Neural cell (in vitro differentiated cells): ENCODE data around the gene TMEM132E. TPM values are rescaled to one million over a fixed set of nuclear protein-coding genes. Genes with fewer than 3 reads are reported as not detected.
A peak's percentile ranks its signal among the peaks of the same experiment; 100 is the strongest.

Experiments used
- H2AFZ ChIP-seq: fragments of 200-600, 300-800 bp; sonication (generic), shearing (Covaris generic); 2 replicates; pipeline ENCODE4 v1.6.0; 2014; ENCODE audit warnings: low read depth, mild to moderate bottlenecking, antibody characterized with exemption, low read length, moderate library complexity
- H3F3A ChIP-seq: fragments of 200-600 bp; shearing (Covaris generic); 2 replicates; pipeline ENCODE4 v1.6.1; 2016; ENCODE audit warnings: mild to moderate bottlenecking, moderate library complexity, mixed read lengths, antibody characterized with exemption, low read length; ENCODE audit not compliant: insufficient read depth, poor library complexity, severe bottlenecking
- H3K27ac ChIP-seq: fragments of 200-600, 300-800 bp; sonication (generic), shearing (Covaris generic); 2 replicates; pipeline ENCODE4 v1.5.1; 2014; ENCODE audit warnings: mild to moderate bottlenecking, low read length, moderate library complexity
- H3K27me3 ChIP-seq: fragments of 300-800, 200-600 bp; sonication (generic), shearing (Covaris generic); 2 replicates; pipeline ENCODE4 v1.6.0; 2014; ENCODE audit warnings: mild to moderate bottlenecking, low read depth, low read length, moderate library complexity; ENCODE audit not compliant: insufficient read depth
- H3K36me3 ChIP-seq: fragments of 300-800, 200-600 bp; sonication (generic), shearing (Covaris generic); 2 replicates; pipeline ENCODE4 v1.5.1; 2014; ENCODE audit warnings: mild to moderate bottlenecking, antibody characterized with exemption, low read length, moderate library complexity; ENCODE audit not compliant: insufficient read depth
- H3K4me2 ChIP-seq: fragments of 300-800, 200-600 bp; sonication (generic), shearing (Covaris generic); 2 replicates; pipeline ENCODE4 v1.6.0; 2014; ENCODE audit warnings: mild to moderate bottlenecking, low read length
- H3K4me3 ChIP-seq: fragments of 300-800, 200-600 bp; sonication (generic), shearing (Covaris generic); 2 replicates; pipeline ENCODE4 v1.5.1; 2014; ENCODE audit warnings: mild to moderate bottlenecking, low read length, moderate library complexity
- H3K79me2 ChIP-seq: fragments of 200-600 bp; shearing (Covaris generic); replicated peaks from 2 replicates; pipeline ENCODE4 v1.6.0; 2014; ENCODE audit warnings: mild to moderate bottlenecking, low read length, moderate library complexity; ENCODE audit not compliant: insufficient read depth
- H3K9ac ChIP-seq: fragments of 300-800, 200-600 bp; sonication (generic), shearing (Covaris generic); 2 replicates; pipeline ENCODE4 v1.6.1; 2016; ENCODE audit warnings: mild to moderate bottlenecking, low read length, mixed read lengths
- H3K9me2 ChIP-seq: fragments of 200-600 bp; shearing (Covaris generic); 2 replicates; pipeline ENCODE4 v1.6.1; 2016; ENCODE audit warnings: mild to moderate bottlenecking, low read length, mixed read lengths; ENCODE audit not compliant: insufficient read depth
- H3K9me3 ChIP-seq: fragments of 200-600, 300-800 bp; sonication (generic), shearing (Covaris generic); 2 replicates; pipeline ENCODE4 v1.6.1; 2016; ENCODE audit warnings: mild to moderate bottlenecking, mixed run types, low read length, moderate library complexity, mixed read lengths
- H4K20me1 ChIP-seq: fragments of 200-600 bp; shearing (Covaris generic); 2 replicates; pipeline ENCODE4 v1.6.1; 2016; ENCODE audit warnings: mild to moderate bottlenecking, mixed run types; ENCODE audit not compliant: insufficient read depth
- EP300 ChIP-seq: fragments of 450-650 bp; conservative IDR thresholded peaks from 2 replicates; pipeline ENCODE4 v1.6.1; 2014; ENCODE audit warnings: antibody characterized with exemption, mild to moderate bottlenecking, moderate library complexity; ENCODE audit not compliant: poor library complexity, severe bottlenecking
- EZH2 ChIP-seq: fragments of 200-600, 300-800 bp; shearing (Covaris generic), sonication (generic); IDR thresholded peaks from 2 replicates; pipeline ENCODE4 v1.6.1; 2014; ENCODE audit warnings: antibody characterized with exemption, low read length, borderline replicate concordance, mild to moderate bottlenecking; ENCODE audit not compliant: insufficient read depth, poor library complexity, severe bottlenecking
- MXI1 ChIP-seq: fragments of 450-650 bp; conservative IDR thresholded peaks from 2 replicates; pipeline ENCODE4 v1.6.1; 2014; ENCODE audit warnings: antibody characterized with exemption, mild to moderate bottlenecking; ENCODE audit not compliant: poor library complexity, severe bottlenecking
- POLR2AphosphoS5 ChIP-seq: IDR thresholded peaks from 2 replicates; pipeline ENCODE4 v1.6.1; 2012
- RAD21 ChIP-seq: fragments of 450-650 bp; conservative IDR thresholded peaks from 2 replicates; pipeline ENCODE4 v1.6.1; 2014; ENCODE audit warnings: antibody characterized with exemption, mild to moderate bottlenecking, moderate library complexity
- SMC3 ChIP-seq: fragments of 450-650 bp; conservative IDR thresholded peaks from 2 replicates; pipeline ENCODE4 v1.6.1; 2014; ENCODE audit warnings: antibody characterized with exemption, mild to moderate bottlenecking, moderate library complexity; ENCODE audit not compliant: poor library complexity
- TAF1 ChIP-seq: IDR thresholded peaks from 2 replicates; pipeline ENCODE4 v1.6.1; 2012; ENCODE audit warnings: low read depth
- polyA plus RNA-seq: library from polyadenylated mRNA; depleted of rRNA; stranded (reverse); fragments of >200 nt; gene quantifications from 2 replicates; pipeline ENCODE4 v1.2.3, GENCODE V29; 2014
- TF ChIP-seq, protein P1 (sequence below): IDR thresholded peaks from 2 replicates; pipeline ENCODE4 v1.6.1; 2012; ENCODE audit warnings: borderline replicate concordance
- TF ChIP-seq, protein P2 (sequence below): fragments of 450-650 bp; IDR thresholded peaks from 2 replicates; pipeline ENCODE4 v1.5.1; 2014; ENCODE audit warnings: antibody characterized with exemption, mild to moderate bottlenecking, moderate library complexity; ENCODE audit not compliant: poor library complexity, severe bottlenecking

Gene TMEM132E
- polyA plus RNA-seq, 1 donor from 2014 or later, result 1.8 TPM

DNA sequence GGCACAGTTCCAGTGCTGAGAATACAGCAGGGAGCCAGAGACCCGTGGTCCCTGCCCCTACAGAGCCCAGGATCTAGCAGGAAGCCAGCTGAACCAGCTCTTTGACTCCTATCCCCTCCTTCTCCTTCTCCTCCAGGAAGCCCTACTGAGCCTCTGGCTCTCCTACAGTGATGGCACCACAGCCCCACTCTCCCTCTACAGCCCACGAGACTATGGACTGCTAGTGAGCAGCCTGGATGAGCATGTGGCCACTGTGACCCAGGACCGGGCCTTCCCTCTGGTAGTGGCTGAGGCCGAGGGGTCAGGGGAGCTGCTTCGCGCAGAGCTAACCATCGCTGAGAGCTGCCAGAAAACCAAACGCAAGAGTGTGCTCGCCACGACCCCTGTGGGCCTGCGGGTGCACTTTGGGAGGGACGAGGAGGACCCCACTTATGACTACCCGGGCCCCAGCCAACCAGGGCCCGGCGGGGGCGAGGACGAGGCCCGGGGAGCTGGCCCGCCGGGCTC lies 57.7 kb downstream of the TMEM132E start:
- no peak overlapping the region for H3K27ac ChIP-seq
- no peaks in the 10 kb centered on the region for H3K9me3 ChIP-seq
- H3K27me3 ChIP-seq, result no peaks in the 10 kb centered on the region
- no peak overlapping the region for H3K4me2 ChIP-seq
- H4K20me1 ChIP-seq, result no peaks in the 10 kb centered on the region
- no peaks in the 10 kb centered on the region for H3K9me2 ChIP-seq
- H3K9ac ChIP-seq, result no peak overlapping the region
- no peak for TF ChIP-seq SMC3
- TF ChIP-seq POLR2AphosphoS5, result no peak
- no peak for TF ChIP-seq EZH2
- no peak for TF ChIP-seq TAF1
- no peak for TF ChIP-seq RAD21
- TF ChIP-seq EP300, result no peak
- TF ChIP-seq MXI1, result no peak
- TF ChIP-seq, protein P1, sequence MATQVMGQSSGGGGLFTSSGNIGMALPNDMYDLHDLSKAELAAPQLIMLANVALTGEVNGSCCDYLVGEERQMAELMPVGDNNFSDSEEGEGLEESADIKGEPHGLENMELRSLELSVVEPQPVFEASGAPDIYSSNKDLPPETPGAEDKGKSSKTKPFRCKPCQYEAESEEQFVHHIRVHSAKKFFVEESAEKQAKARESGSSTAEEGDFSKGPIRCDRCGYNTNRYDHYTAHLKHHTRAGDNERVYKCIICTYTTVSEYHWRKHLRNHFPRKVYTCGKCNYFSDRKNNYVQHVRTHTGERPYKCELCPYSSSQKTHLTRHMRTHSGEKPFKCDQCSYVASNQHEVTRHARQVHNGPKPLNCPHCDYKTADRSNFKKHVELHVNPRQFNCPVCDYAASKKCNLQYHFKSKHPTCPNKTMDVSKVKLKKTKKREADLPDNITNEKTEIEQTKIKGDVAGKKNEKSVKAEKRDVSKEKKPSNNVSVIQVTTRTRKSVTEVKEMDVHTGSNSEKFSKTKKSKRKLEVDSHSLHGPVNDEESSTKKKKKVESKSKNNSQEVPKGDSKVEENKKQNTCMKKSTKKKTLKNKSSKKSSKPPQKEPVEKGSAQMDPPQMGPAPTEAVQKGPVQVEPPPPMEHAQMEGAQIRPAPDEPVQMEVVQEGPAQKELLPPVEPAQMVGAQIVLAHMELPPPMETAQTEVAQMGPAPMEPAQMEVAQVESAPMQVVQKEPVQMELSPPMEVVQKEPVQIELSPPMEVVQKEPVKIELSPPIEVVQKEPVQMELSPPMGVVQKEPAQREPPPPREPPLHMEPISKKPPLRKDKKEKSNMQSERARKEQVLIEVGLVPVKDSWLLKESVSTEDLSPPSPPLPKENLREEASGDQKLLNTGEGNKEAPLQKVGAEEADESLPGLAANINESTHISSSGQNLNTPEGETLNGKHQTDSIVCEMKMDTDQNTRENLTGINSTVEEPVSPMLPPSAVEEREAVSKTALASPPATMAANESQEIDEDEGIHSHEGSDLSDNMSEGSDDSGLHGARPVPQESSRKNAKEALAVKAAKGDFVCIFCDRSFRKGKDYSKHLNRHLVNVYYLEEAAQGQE, result no peak
- TF ChIP-seq, protein P2, sequence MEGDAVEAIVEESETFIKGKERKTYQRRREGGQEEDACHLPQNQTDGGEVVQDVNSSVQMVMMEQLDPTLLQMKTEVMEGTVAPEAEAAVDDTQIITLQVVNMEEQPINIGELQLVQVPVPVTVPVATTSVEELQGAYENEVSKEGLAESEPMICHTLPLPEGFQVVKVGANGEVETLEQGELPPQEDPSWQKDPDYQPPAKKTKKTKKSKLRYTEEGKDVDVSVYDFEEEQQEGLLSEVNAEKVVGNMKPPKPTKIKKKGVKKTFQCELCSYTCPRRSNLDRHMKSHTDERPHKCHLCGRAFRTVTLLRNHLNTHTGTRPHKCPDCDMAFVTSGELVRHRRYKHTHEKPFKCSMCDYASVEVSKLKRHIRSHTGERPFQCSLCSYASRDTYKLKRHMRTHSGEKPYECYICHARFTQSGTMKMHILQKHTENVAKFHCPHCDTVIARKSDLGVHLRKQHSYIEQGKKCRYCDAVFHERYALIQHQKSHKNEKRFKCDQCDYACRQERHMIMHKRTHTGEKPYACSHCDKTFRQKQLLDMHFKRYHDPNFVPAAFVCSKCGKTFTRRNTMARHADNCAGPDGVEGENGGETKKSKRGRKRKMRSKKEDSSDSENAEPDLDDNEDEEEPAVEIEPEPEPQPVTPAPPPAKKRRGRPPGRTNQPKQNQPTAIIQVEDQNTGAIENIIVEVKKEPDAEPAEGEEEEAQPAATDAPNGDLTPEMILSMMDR, result no peak
- H2AFZ ChIP-seq, result no peak overlapping the region
- no peaks in the 10 kb centered on the region for H3F3A ChIP-seq
- H3K4me3 ChIP-seq, result no peak overlapping the region
- no peaks in the 10 kb centered on the region for H3K79me2 ChIP-seq
- no peaks in the 10 kb centered on the region for H3K36me3 ChIP-seq

DNA sequence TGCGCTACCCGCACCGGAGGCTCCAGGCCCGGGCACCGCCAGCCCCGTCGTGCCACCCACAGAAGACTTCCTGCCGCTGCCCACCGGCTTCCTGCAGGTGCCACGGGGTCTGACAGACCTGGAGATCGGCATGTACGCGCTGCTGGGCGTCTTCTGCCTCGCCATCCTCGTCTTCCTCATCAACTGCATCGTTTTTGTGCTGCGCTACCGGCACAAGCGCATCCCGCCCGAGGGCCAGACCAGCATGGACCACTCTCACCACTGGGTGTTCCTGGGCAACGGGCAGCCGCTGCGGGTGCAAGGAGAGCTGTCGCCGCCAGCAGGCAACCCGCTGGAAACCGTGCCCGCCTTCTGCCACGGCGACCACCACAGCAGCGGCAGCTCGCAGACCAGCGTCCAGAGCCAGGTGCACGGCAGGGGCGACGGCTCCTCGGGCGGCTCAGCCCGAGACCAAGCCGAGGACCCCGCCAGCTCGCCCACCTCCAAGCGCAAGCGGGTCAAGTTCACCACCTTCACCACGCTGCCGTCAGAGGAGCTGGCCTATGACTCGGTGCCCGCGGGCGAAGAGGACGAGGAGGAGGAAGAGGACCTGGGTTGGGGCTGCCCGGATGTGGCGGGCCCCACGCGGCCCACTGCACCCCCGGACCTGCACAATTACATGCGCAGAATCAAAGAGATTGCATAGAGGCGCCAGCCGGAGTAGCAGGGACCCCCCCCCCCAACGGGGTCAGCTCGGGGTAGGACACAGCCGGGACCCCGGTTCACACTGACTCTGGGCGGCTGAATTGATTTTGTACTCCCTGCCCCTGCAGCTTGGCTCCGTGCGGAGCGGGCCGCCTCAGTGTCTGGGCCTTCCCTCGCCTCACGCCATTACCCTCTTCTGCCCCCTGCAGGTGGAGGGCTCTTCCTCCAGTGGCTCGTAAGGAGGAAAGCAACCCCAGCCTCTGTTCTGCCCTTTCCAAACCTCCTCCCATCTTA lies 58.5 kb downstream of the TMEM132E start:
- H3F3A ChIP-seq, result no peaks in the 10 kb centered on the region
- no peak overlapping the region for H2AFZ ChIP-seq
- H3K27me3 ChIP-seq, result no peaks in the 10 kb centered on the region
- no peak overlapping the region for H3K4me3 ChIP-seq
- H3K9me3 ChIP-seq, result no peaks in the 10 kb centered on the region
- TF ChIP-seq SMC3 (peak; percentile 45), MXI1 (no peak), TAF1 (no peak), RAD21 (peak; percentile 51)
- TF ChIP-seq, protein P2, result peak; percentile 63
- no peaks in the 10 kb centered on the region for H3K9me2 ChIP-seq
- H3K79me2 ChIP-seq, result no peaks in the 10 kb centered on the region
- no peak overlapping the region for H3K4me2 ChIP-seq
- H4K20me1 ChIP-seq, result no peaks in the 10 kb centered on the region
- no peak overlapping the region for H3K27ac ChIP-seq
- no peaks in the 10 kb centered on the region for H3K36me3 ChIP-seq
- no peak overlapping the region for H3K9ac ChIP-seq
